ENCODE measurements around the gene MUC5AC.
"Not testable (repeated sequence)": the region's sequence is repeated elsewhere in the genome, so short reads cannot be mapped to it uniquely, and the experiment has no call there.

The MUC5AC gene

GRCh38 chr11:1153105-1153950, 4.4 kb upstream of the MUC5AC start:
- H3K9me3 ChIP-seq, result no peaks in the 10 kb centered on the region
- H3K4me1 ChIP-seq (ENCODE audit: control insufficient read depth in 1 of 2, insufficient read depth in 1 of 2, low read depth in 1 of 2, low read length in 1 of 2), result peaks cover 0 to 15% of the 10 kb centered on the region in 2 experiments
- no peak for TF ChIP-seq CTCF (IDR thresholded peaks at IDR 0.05)
- H3K27me3 ChIP-seq, result peaks cover 31% of the 10 kb centered on the region
- no peak overlapping the region for H3K4me3 ChIP-seq (ENCODE audit: low read depth in 1 of 2, low read length in 1 of 2)
- H3K27ac ChIP-seq, result no peak overlapping the region
- no peaks in the 10 kb centered on the region for H3K36me3 ChIP-seq

- H3K27me3 ChIP-seq, result peaks cover 31% of the 10 kb centered on the region
- no peak overlapping the region for H3K4me3 ChIP-seq (ENCODE audit: low read depth in 1 of 2, low read length in 1 of 2)
- H3K27ac ChIP-seq, result no peak overlapping the region
- TF ChIP-seq CTCF (IDR thresholded peaks at IDR 0.05), result no peak
- no peaks in the 10 kb centered on the region for H3K9me3 ChIP-seq
- no peaks in the 10 kb centered on the region for H3K36me3 ChIP-seq
- peaks cover 0 to 15% of the 10 kb centered on the region in 2 experiments for H3K4me1 ChIP-seq (ENCODE audit: control insufficient read depth in 1 of 2, insufficient read depth in 1 of 2, low read depth in 1 of 2, low read length in 1 of 2)
These were observed 3.7 kb upstream of the MUC5AC start for GRCh38 chr11:1153951-1154493.

- not testable (repeated sequence) for H3K27ac ChIP-seq; H3K4me3 ChIP-seq (ENCODE audit: low read depth in 1 of 2, low read length in 1 of 2); H3K36me3 ChIP-seq; H3K9me3 ChIP-seq
- H3K4me1 ChIP-seq (ENCODE audit: control insufficient read depth in 1 of 2, insufficient read depth in 1 of 2, low read depth in 1 of 2, low read length in 1 of 2), result peaks cover 0 to 15% of the 10 kb centered on the region in 2 experiments
- peaks cover 31% of the 10 kb centered on the region for H3K27me3 ChIP-seq
These were observed 3.1 kb upstream of the MUC5AC start for GRCh38 chr11:1154656-1155055.

- H3K9me3 ChIP-seq, result no peaks in the 10 kb centered on the region
- peaks cover 0 to 15% of the 10 kb centered on the region in 2 experiments for H3K4me1 ChIP-seq (ENCODE audit: control insufficient read depth in 1 of 2, insufficient read depth in 1 of 2, low read depth in 1 of 2, low read length in 1 of 2)
- TF ChIP-seq CTCF (IDR thresholded peaks at IDR 0.05), result no peak
- H3K36me3 ChIP-seq, result no peaks in the 10 kb centered on the region
- no peak overlapping the region for H3K4me3 ChIP-seq (ENCODE audit: low read depth in 1 of 2, low read length in 1 of 2)
- H3K27ac ChIP-seq, result no peak overlapping the region
- peaks cover 31% of the 10 kb centered on the region for H3K27me3 ChIP-seq
These were observed 2.5 kb upstream of the MUC5AC start for GRCh38 chr11:1155274-1155693.

- Histone ChIP-seq H3K9me3 (no peaks in the 10 kb centered on the region), H3K4me3 (ENCODE audit: low read depth in 1 of 2, low read length in 1 of 2) (no peak overlapping the region), H3K27me3 (peaks cover 18% of the 10 kb centered on the region), H3K36me3 (no peaks in the 10 kb centered on the region), H3K27ac (no peak overlapping the region), H3K4me1 (ENCODE audit: control insufficient read depth in 1 of 2, insufficient read depth in 1 of 2, low read depth in 1 of 2, low read length in 1 of 2) (peaks cover 0 to 8% of the 10 kb centered on the region in 2 experiments)
- no peak for TF ChIP-seq CTCF (IDR thresholded peaks at IDR 0.05)
These were observed 1.0 kb upstream of the MUC5AC start for GRCh38 chr11:1156506-1157340.
